Measurements from ENCODE around the gene NKD1.

The NKD1 gene

GRCh38 chr16:50675686-50676610 is 127.8 kb downstream of the NKD1 start:
- DNase-seq (ENCODE audit: low read depth): no peak

- no peak for DNase-seq (ENCODE audit: low read depth)
Measured at GRCh38 chr16:50676684-50677225, 128.6 kb downstream of the NKD1 start.

GRCh38 chr16:50677351-50677750 is 129.2 kb downstream of the NKD1 start:
- no peak for DNase-seq (ENCODE audit: low read depth)

- no peak for DNase-seq (ENCODE audit: low read depth)
Measured at GRCh38 chr16:50678531-50678930, 130.3 kb downstream of the NKD1 start.

GRCh38 chr16:50679266-50679665 is 131.1 kb downstream of the NKD1 start:
- no peak for DNase-seq (ENCODE audit: low read depth)

- no peak for DNase-seq (ENCODE audit: low read depth)
Measured at GRCh38 chr16:50679676-50680555, 131.7 kb downstream of the NKD1 start.

GRCh38 chr16:50680556-50680893 is 132.3 kb downstream of the NKD1 start:
- no peak for DNase-seq (ENCODE audit: low read depth)

- no peak for DNase-seq (ENCODE audit: low read depth)
Measured at GRCh38 chr16:50681021-50681885, 133.1 kb downstream of the NKD1 start, which contains the start of gene SNX20. SNX20 (minus strand) TSS chr16:50681312; CDS start chr16:50677526, 3,786 bp downstream.

GRCh38 chr16:50683689-50684374 is 135.6 kb downstream of the NKD1 start:
- no peak for DNase-seq (ENCODE audit: low read depth)

- no peak for DNase-seq (ENCODE audit: low read depth)
Measured at GRCh38 chr16:50684823-50685461, 136.7 kb downstream of the NKD1 start.

GRCh38 chr16:50685462-50686063 is 137.4 kb downstream of the NKD1 start:
- no peak for DNase-seq (ENCODE audit: low read depth)

- DNase-seq (ENCODE audit: low read depth): no peak
Measured at GRCh38 chr16:50688083-50688482, 139.9 kb downstream of the NKD1 start.

GRCh38 chr16:50688867-50689266 is 140.7 kb downstream of the NKD1 start:
- no peak for DNase-seq (ENCODE audit: low read depth)

- no peak for DNase-seq (ENCODE audit: low read depth)
Measured at GRCh38 chr16:50690177-50690576, 142.0 kb downstream of the NKD1 start.

GRCh38 chr16:50692644-50692998 is 144.4 kb downstream of the NKD1 start:
- DNase-seq (ENCODE audit: low read depth): no peak

GRCh38 chr16:50692999-50693781 is 145.0 kb downstream of the NKD1 start, which contains the start of gene NOD2:
NOD2 (plus strand) TSS chr16:50693606; CDS start chr16:50699496, 5,890 bp downstream.
- no peak for DNase-seq (ENCODE audit: low read depth)

GRCh38 chr16:50694206-50694605 is 146.0 kb downstream of the NKD1 start:
- DNase-seq (ENCODE audit: low read depth): no peak

GRCh38 chr16:50695017-50696000 is 147.1 kb downstream of the NKD1 start:
- no peak for DNase-seq (ENCODE audit: low read depth)

All from amniotic epithelial cell (primary cell).